ENCODE results near the gene PXN.

- TF ChIP-seq CTCF (conservative IDR thresholded peaks at IDR 0.05; ENCODE audit: low read depth in 2 of 2) (no peak), EZH2 (IDR thresholded peaks at IDR 0.05; ENCODE audit: low read depth, unreplicated experiment) (no peak), NANOG (IDR thresholded peaks at IDR 0.05; ENCODE audit: borderline replicate concordance) (no peak), REST (IDR thresholded peaks at IDR 0.05; ENCODE audit: unreplicated experiment) (no peak), POLR2AphosphoS5 (IDR thresholded peaks at IDR 0.05; ENCODE audit: low read depth) (no peak), JUNB (IDR thresholded peaks at IDR 0.05; ENCODE audit: unreplicated experiment) (no peak), EZH2phosphoT487 (IDR thresholded peaks at IDR 0.05; ENCODE audit: unreplicated experiment) (no peak), CREB1 (CRISPR knock-in tag; IDR thresholded peaks at IDR 0.05; ENCODE audit: low read depth) (no peak)
Measured at GRCh38 chr12:120180975-120181374, 84.6 kb downstream of the PXN start.

Data from GM23338 (cell line).